Neural cell (in vitro differentiated cells): ENCODE results near the gene ZNF638.

Experiments
- CTCF ChIP-seq: fragments of 450-650 bp; IDR thresholded peaks from 2 replicates; pipeline ENCODE4 v1.5.1; 2014; ENCODE audit warnings: antibody characterized with exemption, mild to moderate bottlenecking, moderate library complexity; ENCODE audit not compliant: poor library complexity, severe bottlenecking
- RAD21 ChIP-seq: fragments of 450-650 bp; conservative IDR thresholded peaks from 2 replicates; pipeline ENCODE4 v1.6.1; 2014; ENCODE audit warnings: antibody characterized with exemption, mild to moderate bottlenecking, moderate library complexity
- SMC3 ChIP-seq: fragments of 450-650 bp; conservative IDR thresholded peaks from 2 replicates; pipeline ENCODE4 v1.6.1; 2014; ENCODE audit warnings: antibody characterized with exemption, mild to moderate bottlenecking, moderate library complexity; ENCODE audit not compliant: poor library complexity
- TAF1 ChIP-seq: IDR thresholded peaks from 2 replicates; pipeline ENCODE4 v1.6.1; 2012; ENCODE audit warnings: low read depth

GRCh38 chr2:71422786-71423185, 91.2 kb downstream of the ZNF638 start:
- TF ChIP-seq CTCF (no peak), TAF1 (no peak), RAD21 (no peak), SMC3 (no peak)
